GM23338 (cell line): ENCODE measurements around the gene ATP5MC2. TPM values are rescaled to one million over a fixed set of nuclear protein-coding genes. Genes with fewer than 3 reads are reported as not detected.
A peak's percentile ranks its signal among the peaks of the same experiment; 100 is the strongest.

ENCODE experiments used
- ATAC-seq: fragments of 200-7000 bp; cut with Tn5 transposase; 3 replicates; pipeline ENCODE4 v1.9.1; 2020
- DNase-seq: peaks from one replicate; pipeline ENCODE4 v3.0.0-alpha.2; 2015; ENCODE audit warnings: low spot score
- H2AFZ ChIP-seq: fragments of 200-600 bp; sonication (generic); 2 replicates; pipeline ENCODE4 v1.8.0; 2016; ENCODE audit warnings: antibody characterized with exemption, mild to moderate bottlenecking, moderate library complexity
- H3F3A ChIP-seq: fragments of 200-600 bp; sonication (generic); replicated peaks from 2 replicates; pipeline ENCODE4 v1.8.0; 2017; ENCODE audit warnings: antibody characterized with exemption, mixed run types, low read depth
- H3K27ac ChIP-seq: fragments of 200-600 bp; sonication (generic); 2 replicates; pipeline ENCODE4 v1.6.1; 2016; ENCODE audit warnings: low read depth
- H3K27me3 ChIP-seq: fragments of 200-600 bp; sonication (generic); 2 replicates; pipeline ENCODE4 v1.8.0; 2016; ENCODE audit warnings: mild to moderate bottlenecking, mixed run types, moderate library complexity; ENCODE audit not compliant: insufficient read depth
- H3K36me3 ChIP-seq: fragments of 200-600 bp; sonication (generic); 2 replicates; pipeline ENCODE4 v1.8.0; 2016; ENCODE audit warnings: mild to moderate bottlenecking; ENCODE audit not compliant: insufficient read depth
- H3K4me1 ChIP-seq: fragments of 200-600 bp; sonication (generic); 2 replicates; pipeline ENCODE4 v1.8.0; 2016; ENCODE audit warnings: mild to moderate bottlenecking, moderate library complexity; ENCODE audit not compliant: insufficient read depth
- H3K4me2 ChIP-seq: fragments of 200-600 bp; sonication (generic); 2 replicates; pipeline ENCODE4 v1.7.1; 2017; ENCODE audit warnings: mixed run types
- H3K4me3 ChIP-seq: fragments of 200-600 bp; sonication (generic); 2 replicates; pipeline ENCODE4 v1.6.1; 2016; ENCODE audit warnings: mixed run types
- H3K79me2 ChIP-seq: fragments of 200-600 bp; sonication (generic); replicated peaks from 2 replicates; pipeline ENCODE4 v1.8.0; 2017; ENCODE audit warnings: mild to moderate bottlenecking; ENCODE audit not compliant: insufficient read depth
- H3K9me2 ChIP-seq: fragments of 200-600 bp; sonication (generic); 2 replicates; pipeline ENCODE4 v1.8.0; 2017; ENCODE audit not compliant: insufficient read depth
- H4K20me1 ChIP-seq: fragments of 200-600 bp; sonication (generic); replicated peaks from 2 replicates; pipeline ENCODE4 v1.8.0; 2017; ENCODE audit warnings: mild to moderate bottlenecking; ENCODE audit not compliant: insufficient read depth
- H3K27ac Mint-ChIP-seq: 2 replicates; pipeline ENCODE4 v1.8.0; 2020; ENCODE audit warnings: inconsistent platforms, mild to moderate bottlenecking, moderate library complexity, mixed read lengths
- H3K27me3 Mint-ChIP-seq: 3 replicates; pipeline ENCODE4 v1.8.0; 2022; ENCODE audit warnings: low read depth, mild to moderate bottlenecking, moderate library complexity, mixed read lengths, inconsistent platforms; ENCODE audit not compliant: insufficient read depth, poor library complexity
- H3K36me3 Mint-ChIP-seq: 3 replicates; pipeline ENCODE4 v1.8.0; 2021; ENCODE audit warnings: low read depth, mild to moderate bottlenecking, inconsistent platforms, moderate library complexity, mixed read lengths
- H3K4me1 Mint-ChIP-seq: 3 replicates; pipeline ENCODE4 v1.8.0; 2020; ENCODE audit warnings: mild to moderate bottlenecking, inconsistent platforms, mixed read lengths
- H3K4me3 Mint-ChIP-seq: 3 replicates; pipeline ENCODE4 v1.8.0; 2021; ENCODE audit warnings: moderate library complexity, mild to moderate bottlenecking, inconsistent platforms, mixed read lengths
- H3K9me3 Mint-ChIP-seq: 3 replicates; pipeline ENCODE4 v1.8.0; 2020; ENCODE audit warnings: moderate library complexity, mild to moderate bottlenecking, inconsistent platforms, mixed read lengths
- EZH2phosphoT487 ChIP-seq: fragments of 200-600 bp; sonication (generic); IDR thresholded peaks from one replicate; pipeline ENCODE4 v1.8.1; 2018; ENCODE audit warnings: antibody characterized with exemption; ENCODE audit not compliant: unreplicated experiment
- STAT1 ChIP-seq: IDR thresholded peaks from one replicate; pipeline ENCODE4 v1.6.1; 2016; ENCODE audit warnings: antibody characterized with exemption; ENCODE audit not compliant: unreplicated experiment
- ZNF331 ChIP-seq: fragments of 250-450 bp; sonication (Bioruptor Pico); IDR thresholded peaks from 2 replicates; pipeline ENCODE4 v1.5.0; 2020; ENCODE audit warnings: low read depth, mild to moderate bottlenecking, moderate library complexity
- polyA plus RNA-seq: library from polyadenylated mRNA; unstranded; fragments of >200 nt; fragmentation: Nextera tagmentation; extraction: Ambion mirVana; gene quantifications from 2 replicates; pipeline ENCODE4 v1.2.1, GENCODE V29; 2016
- total RNA-seq: library from RNA; depleted of rRNA; stranded (reverse); fragments of >200 nt; shearing (Covaris generic); gene quantifications from 2 replicates; pipeline ENCODE4 v1.2.3, GENCODE V29; 2014
- TF ChIP-seq, protein P1 (sequence below): IDR thresholded peaks from one replicate; pipeline ENCODE4 v1.6.1; 2018; ENCODE audit warnings: antibody characterized with exemption; ENCODE audit not compliant: unreplicated experiment
- TF ChIP-seq, protein P2 (sequence below), 2 experiments: fragments of 200-600 bp in 1 of 2; sonication (generic) in 1 of 2; conservative IDR thresholded peaks; 2 replicates each; pipeline versions ENCODE4 v1.5.1 to v1.6.1; 2016 to 2017; ENCODE audit warnings: antibody characterized with exemption in 2 of 2, low read depth in 2 of 2, mild to moderate bottlenecking in 2 of 2, moderate library complexity in 1 of 2

Gene ATP5MC2
- total and polyA plus RNA-seq, 2 experiments from 2014 or later = 362 to 821 TPM

DNA sequence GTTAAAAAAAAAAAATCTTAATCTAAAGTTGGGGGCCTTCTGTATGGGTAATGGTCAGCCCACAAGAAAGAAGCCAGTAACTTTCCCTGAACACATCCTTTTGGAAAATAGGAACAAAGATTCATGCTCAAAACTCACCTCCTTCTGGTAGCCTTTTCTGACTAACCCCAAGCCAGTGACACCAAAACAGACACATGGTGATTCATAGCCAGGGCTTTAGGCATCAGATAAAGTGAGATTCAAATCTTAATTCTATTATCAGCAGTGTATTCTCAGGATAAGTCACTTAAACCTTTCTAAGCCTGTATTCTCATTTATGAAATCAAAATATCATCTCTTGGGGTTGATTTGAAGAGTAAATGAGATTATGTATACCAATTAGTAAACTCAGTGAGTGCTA, 4.9 kb downstream of the ATP5MC2 start:
- Mint-ChIP-seq H3K4me3 (no peak overlapping the region; the same call in 2 of the 3 replicates), H3K4me1 (peaks cover 9% of the 10 kb centered on the region; the same call in 2 of the 3 replicates), H3K9me3 (no peaks in the 10 kb centered on the region), H3K27me3 (peaks cover 1% of the 10 kb centered on the region), H3K27ac (no peak overlapping the region), H3K36me3 (peaks cover 82% of the 10 kb centered on the region)
- DNase-seq = no peak
- no peak overlapping the region for H3K4me2 ChIP-seq
- peaks cover 22% of the 10 kb centered on the region for H3F3A ChIP-seq
- peaks cover 21% of the 10 kb centered on the region for H4K20me1 ChIP-seq
- no peaks in the 10 kb centered on the region for H3K27me3 ChIP-seq
- no peaks in the 10 kb centered on the region for H3K9me2 ChIP-seq
- H3K36me3 ChIP-seq = peaks cover 60% of the 10 kb centered on the region
- H3K27ac ChIP-seq = 0 out of 2 replicates have a peak overlapping the region, but pooled peaks have one; percentile 26
- H2AFZ ChIP-seq = no peak overlapping the region
- ATAC-seq = no peak
- peaks cover 12% of the 10 kb centered on the region for H3K4me1 ChIP-seq
- H3K4me3 ChIP-seq = no peak overlapping the region
- TF ChIP-seq, protein P1, sequence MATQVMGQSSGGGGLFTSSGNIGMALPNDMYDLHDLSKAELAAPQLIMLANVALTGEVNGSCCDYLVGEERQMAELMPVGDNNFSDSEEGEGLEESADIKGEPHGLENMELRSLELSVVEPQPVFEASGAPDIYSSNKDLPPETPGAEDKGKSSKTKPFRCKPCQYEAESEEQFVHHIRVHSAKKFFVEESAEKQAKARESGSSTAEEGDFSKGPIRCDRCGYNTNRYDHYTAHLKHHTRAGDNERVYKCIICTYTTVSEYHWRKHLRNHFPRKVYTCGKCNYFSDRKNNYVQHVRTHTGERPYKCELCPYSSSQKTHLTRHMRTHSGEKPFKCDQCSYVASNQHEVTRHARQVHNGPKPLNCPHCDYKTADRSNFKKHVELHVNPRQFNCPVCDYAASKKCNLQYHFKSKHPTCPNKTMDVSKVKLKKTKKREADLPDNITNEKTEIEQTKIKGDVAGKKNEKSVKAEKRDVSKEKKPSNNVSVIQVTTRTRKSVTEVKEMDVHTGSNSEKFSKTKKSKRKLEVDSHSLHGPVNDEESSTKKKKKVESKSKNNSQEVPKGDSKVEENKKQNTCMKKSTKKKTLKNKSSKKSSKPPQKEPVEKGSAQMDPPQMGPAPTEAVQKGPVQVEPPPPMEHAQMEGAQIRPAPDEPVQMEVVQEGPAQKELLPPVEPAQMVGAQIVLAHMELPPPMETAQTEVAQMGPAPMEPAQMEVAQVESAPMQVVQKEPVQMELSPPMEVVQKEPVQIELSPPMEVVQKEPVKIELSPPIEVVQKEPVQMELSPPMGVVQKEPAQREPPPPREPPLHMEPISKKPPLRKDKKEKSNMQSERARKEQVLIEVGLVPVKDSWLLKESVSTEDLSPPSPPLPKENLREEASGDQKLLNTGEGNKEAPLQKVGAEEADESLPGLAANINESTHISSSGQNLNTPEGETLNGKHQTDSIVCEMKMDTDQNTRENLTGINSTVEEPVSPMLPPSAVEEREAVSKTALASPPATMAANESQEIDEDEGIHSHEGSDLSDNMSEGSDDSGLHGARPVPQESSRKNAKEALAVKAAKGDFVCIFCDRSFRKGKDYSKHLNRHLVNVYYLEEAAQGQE = no peak
- no peak for TF ChIP-seq STAT1
- H3K79me2 ChIP-seq = peaks cover 39% of the 10 kb centered on the region

DNA sequence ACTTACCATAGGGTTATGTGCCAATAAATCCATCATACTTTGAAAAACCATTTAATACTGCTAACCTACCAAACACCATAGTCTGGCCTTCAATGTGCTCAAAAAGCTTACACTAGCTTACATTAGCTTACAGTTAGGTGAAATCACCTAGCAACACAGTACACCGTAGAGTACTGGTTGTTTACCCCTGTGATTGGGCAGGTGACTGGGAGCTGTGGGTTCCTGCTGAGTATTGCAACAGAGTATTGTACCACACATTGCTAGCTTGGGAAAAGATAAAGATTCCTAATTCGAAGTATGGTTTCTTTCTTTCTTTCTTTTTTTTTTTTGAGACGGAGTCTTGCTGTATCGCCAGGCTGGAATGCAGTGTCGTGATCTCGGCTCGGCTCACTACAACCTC, 5.6 kb downstream of the ATP5MC2 start:
- H3K4me1 ChIP-seq = peaks cover 9% of the 10 kb centered on the region
- H3K27me3 ChIP-seq = no peaks in the 10 kb centered on the region
- H3K36me3 ChIP-seq = peaks cover 65% of the 10 kb centered on the region
- no peak overlapping the region for H3K4me2 ChIP-seq
- DNase-seq (no peak), ATAC-seq (no peak)
- H3K27ac ChIP-seq = no peak overlapping the region
- Mint-ChIP-seq H3K9me3 (no peaks in the 10 kb centered on the region), H3K4me1 (peaks cover 9% of the 10 kb centered on the region; the same call in 2 of the 3 replicates), H3K36me3 (peaks cover 85% of the 10 kb centered on the region), H3K27me3 (no peaks in the 10 kb centered on the region), H3K27ac (no peak overlapping the region), H3K4me3 (no peak overlapping the region)
- H3F3A ChIP-seq = peaks cover 22% of the 10 kb centered on the region
- TF ChIP-seq ZNF331 (CRISPR knock-in tag) (no peak), EZH2phosphoT487 (peak; percentile 29)
- TF ChIP-seq, protein P2, sequence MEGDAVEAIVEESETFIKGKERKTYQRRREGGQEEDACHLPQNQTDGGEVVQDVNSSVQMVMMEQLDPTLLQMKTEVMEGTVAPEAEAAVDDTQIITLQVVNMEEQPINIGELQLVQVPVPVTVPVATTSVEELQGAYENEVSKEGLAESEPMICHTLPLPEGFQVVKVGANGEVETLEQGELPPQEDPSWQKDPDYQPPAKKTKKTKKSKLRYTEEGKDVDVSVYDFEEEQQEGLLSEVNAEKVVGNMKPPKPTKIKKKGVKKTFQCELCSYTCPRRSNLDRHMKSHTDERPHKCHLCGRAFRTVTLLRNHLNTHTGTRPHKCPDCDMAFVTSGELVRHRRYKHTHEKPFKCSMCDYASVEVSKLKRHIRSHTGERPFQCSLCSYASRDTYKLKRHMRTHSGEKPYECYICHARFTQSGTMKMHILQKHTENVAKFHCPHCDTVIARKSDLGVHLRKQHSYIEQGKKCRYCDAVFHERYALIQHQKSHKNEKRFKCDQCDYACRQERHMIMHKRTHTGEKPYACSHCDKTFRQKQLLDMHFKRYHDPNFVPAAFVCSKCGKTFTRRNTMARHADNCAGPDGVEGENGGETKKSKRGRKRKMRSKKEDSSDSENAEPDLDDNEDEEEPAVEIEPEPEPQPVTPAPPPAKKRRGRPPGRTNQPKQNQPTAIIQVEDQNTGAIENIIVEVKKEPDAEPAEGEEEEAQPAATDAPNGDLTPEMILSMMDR (conservative IDR thresholded peaks at IDR 0.05; ENCODE audit: low read depth in 2 of 2) = no peak
- peaks cover 37% of the 10 kb centered on the region for H3K79me2 ChIP-seq
- H3K4me3 ChIP-seq = no peak overlapping the region
- H3K9me2 ChIP-seq = no peaks in the 10 kb centered on the region
- H2AFZ ChIP-seq = no peak overlapping the region
- peaks cover 21% of the 10 kb centered on the region for H4K20me1 ChIP-seq
